22Rv1 (cell line): ENCODE results near the gene SRXN1.

Experiments used
- ZFX ChIP-seq: fragments of 450-650 bp; IDR thresholded peaks from 2 replicates; pipeline ENCODE4 v1.6.1; 2017; ENCODE audit warnings: antibody characterized with exemption, borderline replicate concordance
- TF ChIP-seq, protein P1 (sequence below): fragments of 450-650 bp; IDR thresholded peaks from 2 replicates; pipeline ENCODE4 v1.5.1; 2017; ENCODE audit warnings: mild to moderate bottlenecking

GRCh38 chr20:699342-699741 lies 46.3 kb upstream of the SRXN1 start:
- TF ChIP-seq, protein P1, sequence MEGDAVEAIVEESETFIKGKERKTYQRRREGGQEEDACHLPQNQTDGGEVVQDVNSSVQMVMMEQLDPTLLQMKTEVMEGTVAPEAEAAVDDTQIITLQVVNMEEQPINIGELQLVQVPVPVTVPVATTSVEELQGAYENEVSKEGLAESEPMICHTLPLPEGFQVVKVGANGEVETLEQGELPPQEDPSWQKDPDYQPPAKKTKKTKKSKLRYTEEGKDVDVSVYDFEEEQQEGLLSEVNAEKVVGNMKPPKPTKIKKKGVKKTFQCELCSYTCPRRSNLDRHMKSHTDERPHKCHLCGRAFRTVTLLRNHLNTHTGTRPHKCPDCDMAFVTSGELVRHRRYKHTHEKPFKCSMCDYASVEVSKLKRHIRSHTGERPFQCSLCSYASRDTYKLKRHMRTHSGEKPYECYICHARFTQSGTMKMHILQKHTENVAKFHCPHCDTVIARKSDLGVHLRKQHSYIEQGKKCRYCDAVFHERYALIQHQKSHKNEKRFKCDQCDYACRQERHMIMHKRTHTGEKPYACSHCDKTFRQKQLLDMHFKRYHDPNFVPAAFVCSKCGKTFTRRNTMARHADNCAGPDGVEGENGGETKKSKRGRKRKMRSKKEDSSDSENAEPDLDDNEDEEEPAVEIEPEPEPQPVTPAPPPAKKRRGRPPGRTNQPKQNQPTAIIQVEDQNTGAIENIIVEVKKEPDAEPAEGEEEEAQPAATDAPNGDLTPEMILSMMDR: no peak
- TF ChIP-seq ZFX: no peak
